Mesenteric fat pad (tissue), 1 donor: ENCODE data around the gene IGF2BP1. TPM values are rescaled to one million over a fixed set of nuclear protein-coding genes. Genes with fewer than 3 reads are reported as not detected.

ENCODE experiments used
- DNase-seq: peaks from one replicate; pipeline ENCODE4 v3.0.0-alpha.2; 2020; ENCODE audit warnings: low spot score
- long read RNA-seq: library from polyadenylated mRNA; unstranded; transcript quantifications from one replicate; pipeline ENCODE4 v2.0.0, GENCODE V29; 2020
- total RNA-seq: library from RNA; stranded (reverse); fragmentation: NEBNext Ultra II Directional; extraction: Animal tissue kit (Norgen Biotek cat#: 25700); gene quantifications from one replicate; pipeline ENCODE4 v1.2.1, GENCODE V29; 2021
- donor health status: DM: yes; HTN: yes; CAD: no.

IGF2BP1 gene
- not detected for total RNA-seq
- long read RNA-seq: 0 reads

- DNase-seq: no peak
Observed at GRCh38 chr17:48997103-48997826, at the start of gene IGF2BP1. Gene IGF2BP1 (plus strand): TSS chr17:48997385. CDS start chr17:48997746, 361 bp downstream.

GRCh38 chr17:48951572-48951971 is 45.6 kb upstream of the IGF2BP1 start:
- no peak for DNase-seq

GRCh38 chr17:48952904-48953303 is 44.3 kb upstream of the IGF2BP1 start:
- DNase-seq: no peak

- no peak for DNase-seq
Observed at GRCh38 chr17:48954300-48954755, 42.9 kb upstream of the IGF2BP1 start.

- no peak for DNase-seq
Observed at GRCh38 chr17:48960834-48961515, 36.2 kb upstream of the IGF2BP1 start.

- DNase-seq: no peak
Observed at GRCh38 chr17:48961516-48962233, 35.5 kb upstream of the IGF2BP1 start.

GRCh38 chr17:48970224-48970623 is 27.0 kb upstream of the IGF2BP1 start:
- DNase-seq: no peak

GRCh38 chr17:48970865-48971687 is 26.1 kb upstream of the IGF2BP1 start:
- no peak for DNase-seq

GRCh38 chr17:48972749-48973097 is 24.5 kb upstream of the IGF2BP1 start:
- no peak for DNase-seq

- no peak for DNase-seq
Observed at GRCh38 chr17:48973806-48974205, 23.4 kb upstream of the IGF2BP1 start.

GRCh38 chr17:48981927-48982539 is 15.2 kb upstream of the IGF2BP1 start:
- DNase-seq: peak; percentile 14

GRCh38 chr17:48985436-48986245 is 11.5 kb upstream of the IGF2BP1 start:
- peak; percentile 47 for DNase-seq

GRCh38 chr17:48989100-48989499 is 8.1 kb upstream of the IGF2BP1 start:
- DNase-seq: peak; percentile 14

- DNase-seq: no peak
Observed at GRCh38 chr17:48990882-48991357, 6.3 kb upstream of the IGF2BP1 start.

- no peak for DNase-seq
Observed at GRCh38 chr17:48992444-48992843, 4.7 kb upstream of the IGF2BP1 start.

- no peak for DNase-seq
Observed at GRCh38 chr17:48993305-48993704, 3.9 kb upstream of the IGF2BP1 start.

- DNase-seq: no peak
Observed at GRCh38 chr17:48993951-48994350, 3.2 kb upstream of the IGF2BP1 start.

GRCh38 chr17:48994549-48995303 is 2.5 kb upstream of the IGF2BP1 start:
- no peak for DNase-seq
